NCI-H460 (cell line): ENCODE results near the gene GRAP2. TPM values are rescaled to one million over a fixed set of nuclear protein-coding genes. Genes with fewer than 3 reads are reported as not detected.

Experiments used
- DNase-seq: peaks from one replicate; pipeline ENCODE4 v3.0.0-alpha.2; 2016; ENCODE audit warnings: low read depth; ENCODE audit errors: extremely low read depth
- total RNA-seq: library from RNA; depleted of rRNA; stranded (reverse); fragments of >200 nt; shearing (Covaris generic); gene quantifications from 2 replicates; pipeline ENCODE4 v1.2.3, GENCODE V29; 2014

The GRAP2 gene
- total RNA-seq, 1 experiment from 2014 or later: 0.02 TPM

- DNase-seq: peak; percentile 41
Observed at GRCh38 chr22:39960791-39961746, 60.2 kb downstream of the GRAP2 start.

DNA sequence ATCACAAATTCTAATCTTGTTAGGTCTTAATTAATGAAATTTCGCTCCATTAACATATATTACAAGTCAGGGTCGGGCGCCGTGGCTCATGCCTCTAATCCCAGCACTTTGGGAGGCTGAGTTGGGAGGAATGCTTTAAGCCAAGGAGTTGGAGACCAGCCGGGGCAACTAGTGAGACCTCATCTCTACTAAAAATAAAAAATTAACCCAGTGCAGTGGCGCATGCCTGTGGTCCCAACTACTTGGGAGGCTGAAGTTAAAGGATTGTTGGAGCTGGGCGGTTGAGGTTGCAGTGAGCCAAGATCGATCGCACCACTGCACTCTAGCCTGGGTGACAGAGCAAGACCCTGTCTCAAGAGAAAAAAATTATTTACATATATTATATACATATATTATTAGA, 61.2 kb downstream of the GRAP2 start:
- no peak for DNase-seq

- DNase-seq: no peak
Observed at GRCh38 chr22:39965748-39966147, 64.9 kb downstream of the GRAP2 start.

GRCh38 chr22:39966470-39966869, 65.6 kb downstream of the GRAP2 start:
- DNase-seq: peak; percentile 17

DNA sequence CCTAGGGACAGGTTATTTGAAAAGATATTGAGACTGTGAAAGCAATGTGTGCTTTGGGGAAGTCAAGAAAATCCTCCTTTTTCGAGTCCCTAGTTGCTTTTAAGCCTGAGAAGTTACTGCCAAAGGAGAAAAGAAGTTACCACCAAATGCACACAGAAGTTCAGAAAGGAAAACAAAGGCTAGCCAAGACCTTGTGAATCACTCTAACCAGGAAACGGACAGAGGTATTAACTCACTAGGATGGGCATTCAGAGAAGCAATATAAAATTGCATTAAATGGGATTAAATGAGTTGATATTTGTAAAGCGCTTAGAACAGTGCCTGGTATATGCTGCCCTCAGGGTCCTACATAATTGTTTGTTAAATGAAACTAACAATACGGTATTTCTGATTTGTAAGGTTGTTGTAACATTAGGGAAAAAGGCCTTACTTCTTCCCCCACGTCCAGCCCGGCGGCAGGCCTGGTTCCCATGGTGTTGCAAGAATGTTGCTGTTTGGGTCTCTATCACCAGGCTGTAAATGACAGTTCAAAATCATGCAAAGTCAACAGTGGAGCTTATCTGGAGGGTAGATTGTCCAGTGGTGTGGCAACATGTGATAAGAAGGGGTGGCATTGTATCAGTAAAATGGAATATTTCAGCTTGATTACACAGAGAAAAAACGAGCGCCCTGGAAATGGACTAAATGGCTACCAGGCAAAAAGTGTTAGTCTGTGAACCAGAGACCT, 66.4 kb downstream of the GRAP2 start:
- DNase-seq: no peak

- no peak for DNase-seq
Observed at GRCh38 chr22:39967996-39968972, 67.4 kb downstream of the GRAP2 start.

- no peak for DNase-seq
Observed at GRCh38 chr22:39970742-39971141, 69.9 kb downstream of the GRAP2 start.

DNA sequence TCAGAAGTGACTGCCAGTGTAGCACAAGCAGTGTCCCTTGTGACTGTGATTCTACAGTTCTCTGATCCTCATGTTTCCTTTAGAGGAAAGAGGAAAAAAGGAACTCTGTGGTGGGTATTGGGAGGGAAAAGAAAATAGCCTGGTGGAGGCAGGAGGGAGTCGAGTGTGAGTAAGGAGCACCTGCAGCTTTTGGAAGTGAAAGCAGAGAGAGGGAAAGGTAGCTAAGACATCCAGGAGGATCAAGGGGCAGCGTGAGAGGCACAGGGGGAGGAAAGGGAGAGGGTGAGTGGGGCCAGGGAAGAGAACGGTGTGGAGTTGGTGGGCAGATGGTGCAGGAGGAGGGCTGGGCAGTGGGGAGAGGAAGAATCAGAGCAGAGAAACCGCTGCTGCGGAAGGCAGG, 71.8 kb downstream of the GRAP2 start:
- no peak for DNase-seq

- DNase-seq: no peak
Observed at GRCh38 chr22:39973656-39974055, 72.8 kb downstream of the GRAP2 start.

DNA sequence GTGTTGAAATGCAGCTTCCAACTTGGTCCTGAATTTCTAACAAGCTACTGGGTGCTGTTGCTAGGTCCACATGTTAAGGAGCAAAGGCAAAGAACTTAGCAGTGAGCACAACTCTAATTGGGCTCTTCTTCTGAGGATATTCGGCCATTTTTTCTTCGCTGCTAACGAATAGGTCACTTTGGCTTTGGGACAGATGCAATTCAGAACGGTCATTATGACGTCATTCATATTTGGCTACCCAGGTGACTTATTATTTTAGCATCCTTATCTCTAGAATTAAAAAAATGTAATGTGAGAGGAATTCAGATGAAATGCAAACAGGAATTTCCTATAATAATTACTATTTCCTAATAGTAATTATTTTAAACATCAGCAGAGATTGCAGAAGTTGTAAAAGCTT, 73.2 kb downstream of the GRAP2 start:
- DNase-seq: no peak

DNA sequence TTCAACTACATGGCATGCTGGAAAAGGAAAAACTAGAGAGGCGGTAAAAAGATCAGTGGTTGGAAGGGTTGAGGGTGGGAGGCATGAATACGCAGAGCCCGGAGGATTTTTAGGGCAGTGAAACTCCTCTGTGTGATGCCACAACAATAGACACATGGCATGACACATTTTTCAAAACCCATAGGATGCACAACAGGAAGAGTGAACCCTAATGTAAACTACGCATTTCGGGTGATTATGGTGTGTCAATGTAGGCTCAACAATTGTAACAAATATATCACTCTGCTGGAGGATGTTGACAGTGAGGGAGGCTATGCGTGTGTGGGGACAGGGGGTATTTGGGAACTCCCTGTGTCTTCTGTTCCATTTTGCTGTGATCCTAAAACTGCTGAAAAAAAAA, 78.2 kb downstream of the GRAP2 start:
- no peak for DNase-seq

DNA sequence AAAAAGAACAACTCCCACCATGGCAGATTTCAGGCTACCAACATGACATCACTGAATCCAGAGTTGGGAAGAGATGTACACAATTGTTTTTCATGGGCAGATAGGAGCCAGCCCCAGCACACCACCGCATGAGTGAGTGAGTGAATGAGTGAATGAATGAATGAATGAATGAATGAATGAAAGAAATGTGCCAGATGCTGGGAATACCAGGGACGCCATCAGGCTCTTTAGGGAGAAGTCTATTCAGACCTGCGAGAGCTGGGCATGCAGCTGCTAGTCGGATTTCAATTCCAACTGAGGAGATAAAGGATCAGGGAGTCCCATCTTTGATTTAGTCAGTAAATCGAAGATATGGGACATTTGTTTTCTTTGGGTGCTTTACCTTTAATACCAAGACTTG, 78.6 kb downstream of the GRAP2 start:
- DNase-seq: no peak

DNA sequence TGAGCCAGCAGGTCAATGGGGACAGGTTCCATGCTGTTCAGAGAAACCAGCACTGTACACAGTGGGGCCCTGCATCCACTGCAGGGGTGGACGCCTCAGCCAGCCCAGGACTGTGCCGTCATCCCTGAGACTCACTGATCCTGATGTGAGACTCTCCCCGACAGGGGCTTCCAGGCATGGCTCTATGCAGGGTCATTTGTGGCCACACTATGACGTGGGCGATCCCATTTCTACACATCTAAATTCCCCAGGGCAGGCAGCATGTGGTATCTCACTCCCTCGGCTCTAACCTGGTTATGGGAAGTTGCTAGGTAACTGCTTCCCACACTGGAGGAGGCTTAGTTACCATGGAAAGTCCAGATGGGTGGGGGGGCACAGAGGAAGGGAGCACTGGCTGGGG, 79.7 kb downstream of the GRAP2 start:
- DNase-seq: no peak

DNA sequence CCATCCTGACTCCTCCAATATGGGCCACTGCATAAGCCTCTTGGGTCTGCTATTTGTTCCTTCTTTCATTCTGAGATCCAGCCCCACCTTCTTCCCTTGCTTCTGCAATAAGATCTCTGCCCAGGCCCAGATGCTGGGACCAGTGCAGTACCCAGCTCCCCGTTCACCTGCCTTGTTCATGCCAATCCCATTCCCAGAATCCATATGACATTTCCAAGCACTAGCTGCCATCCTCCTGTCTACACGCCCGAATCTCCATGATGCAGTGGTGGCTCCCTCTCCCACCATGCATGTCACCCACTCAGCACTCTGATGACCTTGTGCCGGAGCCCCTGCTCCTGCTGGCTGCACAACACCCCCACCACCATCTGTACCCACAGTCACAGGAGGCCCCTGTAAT, 82.5 kb downstream of the GRAP2 start:
- DNase-seq: no peak

GRCh38 chr22:39984006-39984405, 83.1 kb downstream of the GRAP2 start:
- no peak for DNase-seq

DNA sequence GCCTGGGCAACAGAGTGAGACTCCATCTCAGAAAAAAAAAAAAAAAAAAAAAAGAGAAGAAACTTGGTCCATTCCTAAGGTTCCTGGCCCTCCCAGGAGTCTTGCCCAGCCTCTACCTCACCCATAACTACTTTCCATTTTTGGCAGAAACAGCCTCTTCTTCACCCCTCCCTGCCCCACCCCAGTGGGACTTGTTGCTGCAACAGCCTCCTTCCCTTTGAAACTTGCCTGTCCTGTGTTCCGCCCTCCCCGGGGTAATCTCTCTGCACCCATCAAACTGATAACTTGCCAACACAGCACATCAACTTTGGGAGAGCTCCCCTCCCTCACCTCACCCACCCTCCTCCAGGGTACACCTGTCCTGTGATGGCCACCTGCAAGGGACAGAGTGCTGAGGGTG, 83.9 kb downstream of the GRAP2 start:
- DNase-seq: no peak

DNA sequence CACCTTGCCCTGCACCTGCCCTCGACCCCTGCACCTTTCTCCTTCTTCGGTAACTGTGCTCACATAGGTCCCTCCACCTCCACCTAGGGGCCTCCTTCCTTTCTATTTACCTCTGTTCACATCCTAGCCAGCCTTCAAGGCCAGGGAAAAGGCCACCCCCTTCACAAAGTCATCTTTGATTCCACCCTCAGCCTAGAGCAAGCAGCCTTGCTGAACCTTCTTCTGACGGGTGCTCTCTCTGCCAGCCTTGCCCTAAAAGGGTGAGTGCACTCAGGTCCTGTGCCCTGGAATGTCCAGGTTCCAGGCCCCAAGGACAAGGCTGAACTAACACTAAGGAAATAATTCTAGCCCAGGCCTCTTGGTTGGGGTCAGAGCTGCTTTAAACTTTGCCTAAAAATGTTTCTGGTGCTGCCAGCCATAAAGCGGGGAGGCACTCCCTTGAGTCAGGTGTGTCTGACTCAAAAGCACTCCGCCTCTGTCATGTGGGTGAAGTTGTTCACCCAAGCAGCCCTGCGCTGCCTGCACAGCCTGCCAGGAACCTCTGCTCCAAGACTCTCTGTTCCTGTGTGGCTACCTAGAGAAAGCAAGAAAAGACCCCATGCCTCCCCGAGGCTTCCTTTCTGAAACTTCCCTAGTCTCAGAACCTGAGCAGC, 84.6 kb downstream of the GRAP2 start:
- DNase-seq: no peak

- DNase-seq: no peak
Observed at GRCh38 chr22:39988386-39989114, 87.7 kb downstream of the GRAP2 start.

GRCh38 chr22:39989633-39990032, 88.7 kb downstream of the GRAP2 start:
- no peak for DNase-seq

- DNase-seq: no peak
Observed at GRCh38 chr22:39990686-39991085, 89.8 kb downstream of the GRAP2 start.
